ENCODE measurements around the gene SLC25A23. TPM values are rescaled to one million over a fixed set of nuclear protein-coding genes. Genes with fewer than 3 reads are reported as not detected.
"Not testable (repeated sequence)": the region's sequence is repeated elsewhere in the genome, so short reads cannot be mapped to it uniquely, and the experiment has no call there.

The SLC25A23 gene
- total and polyA plus RNA-seq, 8 donors: 16.3 to 39.4 (median 20.0) TPM

DNA sequence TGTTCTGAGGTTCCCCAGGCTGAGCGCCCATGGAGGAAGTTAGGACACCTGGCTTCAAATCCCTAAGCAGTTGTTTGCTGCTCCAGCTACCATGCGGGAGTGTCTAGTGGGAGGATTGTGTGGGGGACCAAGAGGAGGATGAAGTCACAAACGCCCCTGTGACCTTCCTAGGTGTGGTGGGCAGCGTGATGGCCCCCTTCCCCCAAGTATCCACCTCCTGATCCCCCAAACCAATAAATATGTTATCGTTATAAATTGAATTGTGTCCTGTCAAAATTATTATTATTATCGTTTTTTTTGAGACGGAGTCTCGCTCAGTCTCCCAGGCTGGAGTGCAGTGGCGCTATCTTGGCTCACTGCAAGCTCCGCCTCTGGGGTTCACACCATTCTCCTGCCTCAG, 25.9 kb downstream of the SLC25A23 start, which contains the start of gene SLC25A41:
SLC25A41 (minus strand) TSS at position 101 of the 400 bp plus-strand sequence; CDS start at position 31, 70 bp downstream.
- no peak within 1 kb of the TSS for H3K4me3 ChIP-seq
- ATAC-seq (no peak), FAIRE-seq (no peak), DNase-seq (no peak)
- no peaks in the 10 kb centered on the region for H3K9me3 ChIP-seq
- H3K36me3 ChIP-seq: no peaks in the 10 kb centered on the region
- H3K27ac ChIP-seq: no peak within 1 kb of the TSS
- 85 to 96% methylated on average over 10 of the region's 10 CpGs for WGBS, 2 donors
- H3K27me3 ChIP-seq: no peaks in the 10 kb centered on the region
- intact Hi-C loops (cut with DNase I): no loop called here
- no peaks in the 10 kb centered on the region for H3K4me1 ChIP-seq
- no peak for TF ChIP-seq CTCF (IDR thresholded peaks at IDR 0.05)

GRCh38 chr19:6433165-6433564, 26.4 kb downstream of the SLC25A23 start:
- H3K36me3 ChIP-seq: no peaks in the 10 kb centered on the region
- FAIRE-seq (no peak), DNase-seq (no peak), ATAC-seq (no peak)
- no peak for TF ChIP-seq CTCF (IDR thresholded peaks at IDR 0.05)
- no peaks in the 10 kb centered on the region for H3K27me3 ChIP-seq
- H3K4me1 ChIP-seq: no peaks in the 10 kb centered on the region
- H3K4me3 ChIP-seq: no peak overlapping the region
- H3K9me3 ChIP-seq: no peaks in the 10 kb centered on the region
- 88 to 93% methylated on average over 11 of the region's 11 CpGs for WGBS, 2 donors
- intact Hi-C loops (cut with DNase I): no loop called here
- no peak overlapping the region for H3K27ac ChIP-seq

- Histone ChIP-seq H3K4me3 (no peak overlapping the region), H3K36me3 (no peaks in the 10 kb centered on the region), H3K27ac (no peak overlapping the region), H3K9me3 (no peaks in the 10 kb centered on the region), H3K4me1 (no peaks in the 10 kb centered on the region), H3K27me3 (no peaks in the 10 kb centered on the region)
- no peak for DNase-seq
- intact Hi-C loops (cut with DNase I): no loop called here
- no peak for ATAC-seq
- no peak for TF ChIP-seq CTCF (IDR thresholded peaks at IDR 0.05)
- FAIRE-seq: no peak
- 86 to 87% methylated on average over 11 of the region's 11 CpGs for WGBS, 2 donors
Measured at GRCh38 chr19:6431891-6432290, 27.7 kb downstream of the SLC25A23 start.

- Histone ChIP-seq H3K9me3 (no peaks in the 10 kb centered on the region), H3K4me1 (no peaks in the 10 kb centered on the region), H3K27ac (no peak overlapping the region), H3K36me3 (no peaks in the 10 kb centered on the region), H3K27me3 (no peaks in the 10 kb centered on the region), H3K4me3 (no peak overlapping the region)
- FAIRE-seq: no peak
- WGBS, 2 donors: 51 to 58% methylated on average over 18 to 20 of the region's 20 CpGs
- intact Hi-C loops (cut with DNase I): no loop called here
- TF ChIP-seq CTCF (IDR thresholded peaks at IDR 0.05): no peak
- ATAC-seq: no peak
- no peak for DNase-seq
Measured at GRCh38 chr19:6429419-6430221, 30.0 kb downstream of the SLC25A23 start.

DNA sequence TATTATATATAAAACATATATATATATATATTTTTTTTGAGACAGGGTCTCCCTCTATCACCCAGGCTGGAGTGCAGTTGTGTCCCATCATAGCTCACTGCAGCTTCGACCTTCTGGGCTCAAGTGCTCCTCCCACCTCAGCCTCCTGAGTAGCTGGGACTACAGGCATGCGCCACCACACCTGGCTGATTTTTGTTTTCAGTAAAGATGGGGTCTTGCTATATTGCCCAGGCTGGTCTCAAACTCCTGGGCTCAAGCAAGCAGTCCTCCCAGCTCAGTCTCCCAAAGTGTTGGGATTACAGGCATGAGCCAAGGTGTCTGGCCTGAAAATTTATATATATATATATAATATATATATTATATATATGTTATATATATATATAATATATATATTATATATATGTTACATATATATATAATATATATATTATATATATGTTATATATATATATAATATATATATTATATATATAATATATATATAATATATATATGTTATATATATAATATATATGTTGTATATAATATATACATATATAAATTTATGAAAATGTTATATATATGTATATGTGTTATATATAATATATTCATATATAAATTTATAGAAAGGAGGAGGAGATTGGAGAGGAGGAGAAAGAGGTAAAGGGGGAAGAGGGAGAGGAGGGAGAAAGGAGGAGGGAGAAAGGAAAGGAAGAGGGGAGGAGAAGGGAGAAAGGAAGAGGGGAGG, 30.7 kb downstream of the SLC25A23 start:
- ATAC-seq; intact Hi-C loops (cut with DNase I); H3K27me3 ChIP-seq; H3K36me3 ChIP-seq; H3K4me3 ChIP-seq; DNase-seq; H3K9me3 ChIP-seq; H3K4me1 ChIP-seq; H3K27ac ChIP-seq: not testable (repeated sequence)
- 82 to 86% methylated on average over 2 of the region's 2 CpGs for WGBS, 2 donors
- peak; percentile 99 for FAIRE-seq

All from pancreas (tissue), 10 donors.